Activated CD4-positive, alpha-beta T cell treated with anti-CD3 and anti-CD28 coated beads, Interleukin-2, amount 10 ng/mL, durations not matched to agents 7 days and 5 days (primary cell): ENCODE measurements around the gene LARGE1. TPM values are rescaled to one million over a fixed set of nuclear protein-coding genes. Genes with fewer than 3 reads are reported as not detected.

Experiments used
- CTCF ChIA-PET: fragments of 350-600 bp; sonication (Branson Sonifier 250); formaldehyde crosslinking; loops from one replicate; lab custom pipeline; 2021; ENCODE audit warnings: antibody characterized with exemption; lab: Charles Lee
- POLR2A ChIA-PET: fragments of 350-600 bp; sonication (Branson Sonifier 250); formaldehyde crosslinking; loops from one replicate; lab custom pipeline; 2021; ENCODE audit warnings: antibody characterized with exemption; lab: Charles Lee
- DNase-seq: peaks from one replicate; pipeline ENCODE4 v3.0.0-alpha.2; 2020
- H3K27ac Mint-ChIP-seq: one replicate; pipeline ENCODE4 v1.8.0; 2021; ENCODE audit warnings: mild to moderate bottlenecking, moderate library complexity, mixed read lengths
- H3K27me3 Mint-ChIP-seq: one replicate; pipeline ENCODE4 v1.8.0; 2021; ENCODE audit warnings: mixed read lengths
- H3K36me3 Mint-ChIP-seq: one replicate; pipeline ENCODE4 v1.8.0; 2021; ENCODE audit warnings: low read depth, mixed read lengths
- H3K4me1 Mint-ChIP-seq: one replicate; pipeline ENCODE4 v1.8.0; 2021; ENCODE audit warnings: mixed read lengths
- H3K4me3 Mint-ChIP-seq: one replicate; pipeline ENCODE4 v1.8.0; 2021; ENCODE audit warnings: mild to moderate bottlenecking, moderate library complexity, mixed read lengths
- H3K9me3 Mint-ChIP-seq: one replicate; pipeline ENCODE4 v1.8.0; 2021; ENCODE audit warnings: mixed read lengths
- total RNA-seq, 2 experiments: library from RNA; stranded (reverse); gene quantifications; one replicate each; pipeline ENCODE4 v1.2.3, GENCODE V29; 2021

The LARGE1 gene
- total RNA-seq, 2 experiments from 2014 or later, result 0.21 to 0.40 TPM

DNA sequence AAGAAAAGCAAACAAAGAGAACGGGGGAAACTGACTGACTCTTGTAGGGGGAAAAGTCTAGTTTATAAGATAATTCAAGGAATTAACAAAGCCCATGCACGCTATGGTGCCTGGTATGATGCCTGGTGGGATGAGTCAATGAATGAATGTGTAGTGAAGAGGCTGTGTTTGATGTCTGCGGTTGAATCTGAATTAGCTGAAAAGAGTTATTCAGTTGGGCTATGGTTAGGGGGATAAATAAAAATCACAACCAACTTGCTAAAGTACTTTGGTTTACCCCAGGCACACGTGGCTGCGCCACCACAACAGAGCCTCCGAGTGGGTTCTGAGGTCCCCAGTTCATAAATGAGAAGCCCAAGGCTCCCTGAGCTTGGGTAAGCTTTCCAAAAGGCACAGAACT lies 492.8 kb downstream of the LARGE1 start:
- Mint-ChIP-seq H3K36me3 (no peaks in the 10 kb centered on the region), H3K27me3 (no peaks in the 10 kb centered on the region), H3K4me1 (no peaks in the 10 kb centered on the region), H3K9me3 (peaks cover 2% of the 10 kb centered on the region), H3K4me3 (no peak overlapping the region), H3K27ac (no peak overlapping the region)
- ChIA-PET POLR2A (no interaction called here), CTCF (no interaction called here)
- DNase-seq, result no peak

DNA sequence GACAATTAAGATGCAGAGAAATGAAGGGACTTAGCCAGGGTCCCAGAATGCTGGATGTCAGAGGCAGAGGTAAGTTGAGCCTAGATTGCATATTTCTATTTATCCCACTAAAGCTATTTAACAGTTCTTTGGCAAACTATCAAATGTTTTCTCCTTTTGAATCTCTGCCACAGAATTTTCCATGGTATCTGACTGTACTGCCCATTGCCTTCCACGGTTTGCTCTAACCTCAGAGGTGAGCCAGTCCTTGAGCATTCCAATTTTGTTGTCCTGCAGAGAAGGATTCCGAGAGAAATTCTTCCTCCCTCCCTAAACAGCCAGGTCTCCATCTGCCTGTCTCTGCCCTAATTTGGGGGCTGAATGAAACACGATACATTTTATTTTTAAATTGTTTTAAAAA lies 493.8 kb downstream of the LARGE1 start:
- H3K27ac Mint-ChIP-seq, result no peak overlapping the region
- CTCF ChIA-PET, result no interaction called here
- no peaks in the 10 kb centered on the region for H3K36me3 Mint-ChIP-seq
- no peak overlapping the region for H3K4me3 Mint-ChIP-seq
- DNase-seq, result no peak
- H3K4me1 Mint-ChIP-seq, result no peaks in the 10 kb centered on the region
- POLR2A ChIA-PET, result no interaction called here
- peaks cover 4% of the 10 kb centered on the region for H3K9me3 Mint-ChIP-seq
- H3K27me3 Mint-ChIP-seq, result no peaks in the 10 kb centered on the region

DNA sequence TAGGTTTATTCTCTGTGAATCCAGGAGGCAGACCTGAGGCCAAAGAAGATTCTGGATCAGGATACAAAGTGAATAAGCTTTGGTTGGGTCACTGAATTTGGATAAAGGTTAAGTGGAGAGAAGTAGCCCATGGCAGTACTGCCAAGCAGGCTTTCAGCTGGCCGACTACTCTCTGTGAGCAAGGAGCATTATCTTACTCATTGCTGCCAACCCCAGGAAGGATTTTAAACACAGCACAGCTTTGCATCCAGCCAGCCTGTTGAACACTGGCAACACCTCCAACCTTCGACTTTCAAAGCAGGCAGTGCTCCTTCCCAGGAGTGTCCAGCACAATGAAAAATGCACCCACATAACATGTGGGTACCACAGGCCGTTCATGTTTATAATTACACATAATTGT lies 498.4 kb downstream of the LARGE1 start:
- H3K4me3 Mint-ChIP-seq, result no peak overlapping the region
- H3K4me1 Mint-ChIP-seq, result no peaks in the 10 kb centered on the region
- POLR2A ChIA-PET, result no interaction called here
- H3K27ac Mint-ChIP-seq, result no peak overlapping the region
- H3K27me3 Mint-ChIP-seq, result no peaks in the 10 kb centered on the region
- DNase-seq, result no peak
- H3K36me3 Mint-ChIP-seq, result no peaks in the 10 kb centered on the region
- peaks cover 14% of the 10 kb centered on the region for H3K9me3 Mint-ChIP-seq
- CTCF ChIA-PET, result no interaction called here

DNA sequence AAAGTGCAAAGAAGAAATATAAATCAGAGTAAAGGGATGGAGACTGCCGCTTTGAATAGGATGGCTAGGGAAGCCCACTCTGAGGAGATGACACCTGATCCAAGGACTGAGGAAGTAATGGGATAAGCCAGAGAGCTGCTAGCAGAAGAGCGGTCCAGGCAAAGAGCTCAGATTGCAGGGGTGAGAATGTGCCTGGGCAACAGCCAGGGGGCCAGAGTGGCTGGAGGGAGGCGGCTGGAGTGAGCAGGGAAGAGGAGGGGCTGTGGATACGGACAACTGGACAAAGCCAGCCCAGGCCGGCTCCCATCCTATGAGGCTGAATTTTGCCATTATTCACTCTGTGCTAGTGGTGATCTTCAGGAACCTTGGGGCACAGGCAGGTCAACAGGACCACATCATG lies 501.8 kb downstream of the LARGE1 start:
- Mint-ChIP-seq H3K36me3 (no peaks in the 10 kb centered on the region), H3K4me1 (no peaks in the 10 kb centered on the region), H3K9me3 (peaks cover 20% of the 10 kb centered on the region), H3K4me3 (no peak overlapping the region), H3K27me3 (no peaks in the 10 kb centered on the region), H3K27ac (no peak overlapping the region)
- CTCF ChIA-PET, result no interaction called here
- no peak for DNase-seq
- POLR2A ChIA-PET, result no interaction called here

DNA sequence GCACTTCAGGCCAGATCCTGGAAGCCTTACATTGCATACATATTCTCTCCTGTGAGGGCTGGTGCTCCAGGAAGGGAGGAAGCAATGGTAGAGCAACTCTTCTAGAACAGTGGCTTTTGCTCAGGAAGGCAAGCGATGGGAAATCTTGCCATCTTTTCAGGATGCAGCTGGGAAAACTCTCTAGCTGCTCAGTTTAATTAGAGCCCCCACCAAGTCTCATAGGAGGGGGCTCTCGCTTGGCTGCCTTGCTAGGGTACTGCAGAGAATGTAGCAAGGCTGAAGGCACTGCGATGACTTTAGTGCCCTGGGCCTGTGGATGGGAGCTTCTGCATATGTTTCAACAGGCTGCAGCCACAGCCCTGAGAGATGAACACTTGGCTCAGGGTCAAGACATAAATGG lies 504.9 kb downstream of the LARGE1 start:
- DNase-seq, result no peak
- Mint-ChIP-seq H3K27ac (no peak overlapping the region), H3K27me3 (no peaks in the 10 kb centered on the region), H3K9me3 (peaks cover 14% of the 10 kb centered on the region), H3K4me1 (no peaks in the 10 kb centered on the region), H3K36me3 (no peaks in the 10 kb centered on the region), H3K4me3 (no peak overlapping the region)
- ChIA-PET POLR2A (no interaction called here), CTCF (no interaction called here)

DNA sequence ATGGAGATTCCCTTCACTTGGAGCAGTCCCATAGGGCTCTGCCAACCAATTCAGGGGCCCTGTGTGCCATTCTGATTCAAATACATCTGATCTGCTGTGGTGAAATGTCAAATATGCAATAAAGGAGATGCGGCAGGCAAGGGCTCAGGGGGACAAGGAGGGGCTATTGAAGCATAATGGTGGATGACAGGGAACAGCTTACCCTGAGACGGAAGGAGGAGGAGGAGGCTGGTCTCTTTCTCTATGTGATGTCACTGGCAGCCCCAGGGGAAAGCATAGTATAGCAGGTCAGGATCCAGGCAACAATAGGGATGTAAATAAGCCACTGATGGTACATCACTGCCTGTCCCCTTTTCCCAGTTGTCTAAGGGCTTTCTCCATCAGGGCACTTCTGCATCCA lies 511.2 kb downstream of the LARGE1 start:
- no peaks in the 10 kb centered on the region for H3K36me3 Mint-ChIP-seq
- H3K4me1 Mint-ChIP-seq, result no peaks in the 10 kb centered on the region
- peaks cover 4% of the 10 kb centered on the region for H3K9me3 Mint-ChIP-seq
- H3K27ac Mint-ChIP-seq, result no peak overlapping the region
- no peak for DNase-seq
- CTCF ChIA-PET, result no interaction called here
- no peak overlapping the region for H3K4me3 Mint-ChIP-seq
- no peaks in the 10 kb centered on the region for H3K27me3 Mint-ChIP-seq
- POLR2A ChIA-PET, result no interaction called here

DNA sequence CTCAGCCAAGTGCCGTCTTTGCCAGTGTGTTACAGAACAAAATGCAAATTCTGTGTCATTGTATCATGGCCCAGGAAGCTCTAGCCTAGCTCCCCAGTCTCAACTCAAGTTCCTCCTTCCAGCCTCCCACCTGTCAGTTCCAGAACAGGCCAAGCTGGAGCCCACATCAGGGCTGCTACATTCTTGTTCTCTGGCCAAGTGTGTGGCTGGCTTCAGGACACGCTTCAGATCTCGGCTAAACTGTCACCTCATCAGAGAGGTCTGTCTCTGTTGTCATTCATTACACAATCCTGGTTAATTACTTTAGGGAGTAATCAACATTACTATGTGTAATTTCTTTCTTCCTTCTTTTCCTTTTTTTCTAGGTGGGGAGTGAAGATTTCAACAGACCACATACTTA lies 515.1 kb downstream of the LARGE1 start:
- H3K27ac Mint-ChIP-seq, result no peak overlapping the region
- DNase-seq, result no peak
- H3K4me1 Mint-ChIP-seq, result no peaks in the 10 kb centered on the region
- H3K9me3 Mint-ChIP-seq, result peaks cover 4% of the 10 kb centered on the region
- H3K36me3 Mint-ChIP-seq, result no peaks in the 10 kb centered on the region
- CTCF ChIA-PET, result no interaction called here
- H3K27me3 Mint-ChIP-seq, result no peaks in the 10 kb centered on the region
- POLR2A ChIA-PET, result no interaction called here
- H3K4me3 Mint-ChIP-seq, result no peak overlapping the region

DNA sequence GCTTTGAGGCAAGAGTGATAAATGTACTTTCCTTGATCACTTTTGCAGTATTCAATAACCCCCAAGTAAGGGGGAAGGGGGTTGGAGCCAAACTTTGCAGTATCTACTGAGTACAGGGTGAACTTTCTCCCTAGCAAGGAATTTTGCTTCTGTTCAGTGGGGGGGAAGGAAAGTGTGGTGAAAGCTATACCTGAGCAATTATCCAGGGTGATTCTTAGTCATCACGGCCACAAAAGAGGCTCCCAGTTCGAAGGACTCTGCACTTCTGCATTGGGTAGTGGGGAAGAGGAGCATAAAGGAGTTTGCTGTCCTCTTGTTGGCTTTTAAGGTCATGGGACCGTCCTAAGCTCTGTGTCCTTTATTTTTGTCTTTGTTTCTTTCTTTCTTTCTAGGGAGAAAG lies 515.6 kb downstream of the LARGE1 start:
- ChIA-PET POLR2A (no interaction called here), CTCF (no interaction called here)
- Mint-ChIP-seq H3K9me3 (peaks cover 4% of the 10 kb centered on the region), H3K4me3 (no peak overlapping the region), H3K27me3 (no peaks in the 10 kb centered on the region), H3K4me1 (no peaks in the 10 kb centered on the region), H3K27ac (no peak overlapping the region), H3K36me3 (no peaks in the 10 kb centered on the region)
- DNase-seq, result no peak

DNA sequence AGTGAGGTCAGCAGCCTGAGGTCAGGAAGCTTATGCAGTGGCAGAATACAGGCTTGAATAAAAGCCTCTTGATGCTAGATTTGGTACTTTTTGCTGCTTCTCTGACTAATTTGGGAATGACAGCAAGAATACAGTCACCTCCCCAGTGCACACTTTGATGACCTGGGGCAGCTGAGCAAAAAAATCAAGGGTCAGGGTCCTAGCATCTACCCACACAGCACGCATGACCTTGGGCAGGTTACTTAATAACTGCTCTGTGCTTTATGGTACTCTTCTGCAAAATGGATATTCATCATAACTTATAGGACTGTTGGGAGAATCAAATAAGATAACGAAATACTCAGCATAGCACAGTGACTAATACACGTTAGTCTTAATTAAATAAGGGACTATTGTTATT lies 518.0 kb downstream of the LARGE1 start:
- no peaks in the 10 kb centered on the region for H3K4me1 Mint-ChIP-seq
- ChIA-PET CTCF (no interaction called here), POLR2A (no interaction called here)
- no peak overlapping the region for H3K4me3 Mint-ChIP-seq
- peaks cover 6% of the 10 kb centered on the region for H3K9me3 Mint-ChIP-seq
- H3K27ac Mint-ChIP-seq, result no peak overlapping the region
- no peak for DNase-seq
- no peaks in the 10 kb centered on the region for H3K36me3 Mint-ChIP-seq
- H3K27me3 Mint-ChIP-seq, result no peaks in the 10 kb centered on the region

DNA sequence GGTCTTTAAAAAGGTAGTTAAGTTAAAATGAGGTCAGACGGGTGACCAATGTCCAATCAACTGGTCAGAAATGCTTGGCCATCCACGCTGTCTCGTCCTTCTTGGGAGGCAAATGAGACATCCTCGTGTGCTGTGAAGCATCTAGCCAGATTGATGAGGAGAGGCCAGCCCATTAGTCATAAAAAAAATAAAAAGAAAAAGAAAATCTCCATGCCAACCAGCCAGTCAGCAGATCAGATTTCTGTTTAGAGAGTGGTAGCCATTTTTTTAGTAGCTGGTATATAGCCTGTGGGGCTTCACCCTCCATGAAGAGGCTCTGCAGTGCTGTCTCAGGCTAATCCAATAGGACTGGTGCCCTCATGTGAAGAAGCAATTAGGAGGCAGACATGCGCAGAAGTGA lies 519.0 kb downstream of the LARGE1 start:
- POLR2A ChIA-PET, result no interaction called here

DNA sequence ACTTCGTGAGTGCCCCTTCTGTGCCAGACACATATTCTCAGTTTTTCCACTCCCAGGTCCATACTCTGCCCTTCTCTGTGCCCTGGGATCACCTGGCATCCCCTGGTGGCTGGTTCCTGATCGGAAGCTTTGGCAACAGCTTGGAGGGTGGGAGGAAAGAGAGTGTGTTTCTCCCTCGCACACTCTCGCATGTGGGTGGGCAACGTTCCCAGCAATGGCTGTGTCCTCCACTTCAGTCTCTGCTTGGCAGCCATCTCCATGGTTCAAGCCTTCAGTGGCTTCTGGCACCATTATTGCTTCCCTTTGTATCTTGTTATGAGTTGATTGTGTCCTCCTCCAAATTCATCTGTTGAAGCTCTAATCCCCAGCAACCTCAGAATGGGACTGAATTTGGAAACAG lies 519.4 kb downstream of the LARGE1 start:
- POLR2A ChIA-PET, result no interaction called here
- Mint-ChIP-seq H3K27me3 (no peaks in the 10 kb centered on the region), H3K4me3 (no peak overlapping the region), H3K36me3 (no peaks in the 10 kb centered on the region), H3K27ac (no peak overlapping the region), H3K9me3 (peaks cover 7% of the 10 kb centered on the region), H3K4me1 (no peaks in the 10 kb centered on the region)
- CTCF ChIA-PET, result no interaction called here
- DNase-seq, result no peak

More for the DNA sequence above, 519.0 kb downstream of the LARGE1 start:
- Mint-ChIP-seq H3K36me3 (no peaks in the 10 kb centered on the region), H3K27ac (no peak overlapping the region), H3K9me3 (peaks cover 7% of the 10 kb centered on the region), H3K4me3 (no peak overlapping the region), H3K4me1 (no peaks in the 10 kb centered on the region), H3K27me3 (no peaks in the 10 kb centered on the region)
- CTCF ChIA-PET, result interaction anchor here (0.5 kb wide), 1 partner anchor 220 kb away, joined by 3 read pairs; no protein-coding TSS in a partner anchor
- no peak for DNase-seq

DNA sequence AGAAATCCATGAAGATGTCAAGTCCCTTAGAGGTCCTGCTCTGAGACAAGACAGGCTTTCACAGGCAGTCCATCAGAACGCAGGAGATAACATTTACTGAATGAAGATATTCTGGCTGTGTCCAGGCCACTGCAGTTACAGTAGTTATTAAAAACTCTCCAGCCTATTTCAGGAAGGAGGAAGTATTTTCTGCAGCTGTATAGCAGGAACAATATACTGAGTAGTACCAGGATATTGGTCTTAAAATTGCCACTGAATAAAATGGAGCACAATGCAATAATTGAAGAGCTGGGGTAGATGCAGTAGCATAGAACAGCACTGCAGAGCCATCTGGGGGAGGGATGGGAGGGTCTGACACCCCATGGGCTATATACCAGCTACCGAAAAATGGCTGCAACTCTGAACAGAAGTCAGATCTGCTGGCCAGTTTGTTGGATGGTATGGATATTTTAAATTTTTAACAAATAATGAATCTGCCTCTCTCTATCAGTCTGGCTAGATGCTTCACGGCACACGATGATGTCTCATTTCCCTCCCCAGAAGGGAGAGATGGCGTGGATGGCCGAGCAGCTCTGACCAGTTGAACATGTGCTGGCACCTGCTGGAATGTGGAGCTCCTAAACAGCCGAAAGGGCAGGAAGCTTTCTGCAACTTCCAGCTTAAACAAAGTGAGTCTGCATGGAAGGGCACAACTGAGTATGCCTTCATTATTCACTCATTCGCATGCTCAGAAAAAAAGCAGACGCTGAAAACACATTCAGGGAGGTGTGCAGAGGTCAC lies 520.0 kb downstream of the LARGE1 start:
- CTCF ChIA-PET, result no interaction called here
- DNase-seq, result no peak
- no peaks in the 10 kb centered on the region for H3K4me1 Mint-ChIP-seq
- H3K27me3 Mint-ChIP-seq, result no peaks in the 10 kb centered on the region
- POLR2A ChIA-PET, result no interaction called here
- no peak overlapping the region for H3K4me3 Mint-ChIP-seq
- no peak overlapping the region for H3K27ac Mint-ChIP-seq
- H3K36me3 Mint-ChIP-seq, result no peaks in the 10 kb centered on the region
- peaks cover 7% of the 10 kb centered on the region for H3K9me3 Mint-ChIP-seq

DNA sequence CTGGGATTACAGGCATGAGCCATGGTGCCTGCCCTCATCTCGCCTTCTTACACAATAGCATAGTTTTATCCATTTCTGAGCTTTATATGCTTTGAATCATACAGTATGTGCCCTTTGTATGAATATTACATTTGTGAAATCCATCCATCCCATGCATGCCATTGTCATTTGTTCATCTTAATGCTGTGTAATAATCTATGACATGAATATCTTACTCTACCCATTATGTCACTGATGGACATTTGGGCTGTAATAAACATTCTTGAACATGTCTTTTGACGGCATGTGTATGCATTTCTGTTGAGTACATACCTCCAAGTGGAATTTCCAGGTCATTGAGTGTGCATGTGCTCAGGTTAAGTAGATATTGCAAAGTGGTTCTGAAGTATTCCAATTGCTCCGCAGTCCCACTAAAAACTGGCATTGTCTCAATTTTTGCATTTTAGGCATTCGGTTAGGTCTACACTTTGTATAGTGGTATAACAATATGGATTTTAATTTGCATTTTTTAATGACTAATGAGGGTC lies 522.8 kb downstream of the LARGE1 start:
- DNase-seq, result no peak
- H3K4me1 Mint-ChIP-seq, result no peaks in the 10 kb centered on the region
- no peaks in the 10 kb centered on the region for H3K36me3 Mint-ChIP-seq
- ChIA-PET POLR2A (no interaction called here), CTCF (no interaction called here)
- H3K27me3 Mint-ChIP-seq, result no peaks in the 10 kb centered on the region
- peaks cover 7% of the 10 kb centered on the region for H3K9me3 Mint-ChIP-seq
- H3K4me3 Mint-ChIP-seq, result no peak overlapping the region
- no peak overlapping the region for H3K27ac Mint-ChIP-seq

DNA sequence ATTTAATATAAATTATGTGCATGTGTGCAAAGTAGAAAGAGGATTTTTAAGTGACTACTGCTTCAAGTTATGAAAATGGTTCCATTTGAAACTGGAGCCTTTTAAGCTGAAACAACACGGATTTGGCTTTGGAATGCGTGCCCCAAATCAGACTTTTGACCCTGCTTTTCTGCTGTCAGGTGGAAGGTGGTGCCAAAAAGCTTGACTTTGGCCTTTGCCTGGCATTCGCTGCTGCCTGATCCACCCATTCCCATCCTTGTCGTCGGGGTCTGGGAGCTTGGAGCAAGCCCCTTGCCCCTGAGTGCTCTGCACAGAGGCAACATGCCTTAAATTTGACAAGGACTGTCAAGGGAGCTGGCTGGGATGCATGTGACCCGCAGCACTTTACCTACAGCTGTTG lies 526.8 kb downstream of the LARGE1 start:
- CTCF ChIA-PET, result interaction anchor here (0.6 to 0.8 kb wide), 2 partner anchors 35 to 948 kb away, joined by 3 to 4 read pairs; no protein-coding TSS in a partner anchor
- Mint-ChIP-seq H3K4me1 (no peaks in the 10 kb centered on the region), H3K27ac (no peak overlapping the region)

More for the DNA sequence above, 526.8 kb downstream of the LARGE1 start:
- Mint-ChIP-seq H3K4me3 (no peak overlapping the region), H3K9me3 (peaks cover 4% of the 10 kb centered on the region), H3K27me3 (no peaks in the 10 kb centered on the region), H3K36me3 (no peaks in the 10 kb centered on the region)
- DNase-seq, result no peak
- POLR2A ChIA-PET, result no interaction called here
